K562 (cell line): Measurements from ENCODE around the gene JADE3. TPM values are rescaled to one million over a fixed set of nuclear protein-coding genes. Genes with fewer than 3 reads are reported as not detected.

Experiments used
- BRF1 ChIP-seq: IDR thresholded peaks from 3 replicates; pipeline ENCODE4 v1.6.1; 2011; ENCODE audit warnings: borderline replicate concordance, mild to moderate bottlenecking; ENCODE audit not compliant: insufficient read length; ENCODE audit errors: extremely low read depth
- CAMTA2 ChIP-seq: fragments of 250-450 bp; sonication (Bioruptor Pico); conservative IDR thresholded peaks from 2 replicates; pipeline ENCODE4 v1.5.1; 2022
- CEBPG ChIP-seq, 3 experiments: fragments of 200-800 bp in 1 of 3; sonication (Bioruptor generic) in 1 of 3; sonication (generic) in 1 of 3; formaldehyde crosslinking in 1 of 3; IDR thresholded peaks in 2 of 3; conservative IDR thresholded peaks in 1 of 3; 2 replicates each; pipeline versions ENCODE4 v1.6.1 to v1.8.0; 2016 to 2022; ENCODE audit warnings: missing compliant biosample characterization in 2 of 3, missing genetic modification characterization in 2 of 3, mild to moderate bottlenecking in 1 of 3, missing genetic modification reagents in 1 of 3
- ELF1 ChIP-seq: fragments of 200-800 bp; sonication (Bioruptor generic); IDR thresholded peaks from 2 replicates; pipeline ENCODE4 v1.6.1; 2016; ENCODE audit warnings: missing genetic modification characterization, missing compliant biosample characterization
- KLF6 ChIP-seq: fragments of 250-450 bp; sonication (Bioruptor Pico); IDR thresholded peaks from 2 replicates; pipeline ENCODE4 v1.4.0; 2020; ENCODE audit warnings: mild to moderate bottlenecking, moderate library complexity, borderline replicate concordance
- MAX ChIP-seq: sonication (generic); formaldehyde crosslinking; IDR thresholded peaks from 2 replicates; pipeline ENCODE4 v1.9.0; 2022; ENCODE audit warnings: mild to moderate bottlenecking, missing genetic modification reagents
- MXI1 ChIP-seq: IDR thresholded peaks from 2 replicates; pipeline ENCODE4 v1.6.1; 2011; ENCODE audit warnings: low read depth, mild to moderate bottlenecking, improper control_type of control experiment, low read length
- PCBP2 ChIP-seq: fragments of 200-400 bp; formaldehyde crosslinking; IDR thresholded peaks from 2 replicates; pipeline ENCODE4 v1.6.1; 2018; ENCODE audit warnings: low read length, low read depth, mild to moderate bottlenecking, moderate library complexity; ENCODE audit not compliant: poor library complexity, severe bottlenecking
- THRA ChIP-seq: fragments of 450-650 bp; IDR thresholded peaks from 2 replicates; pipeline ENCODE4 v1.6.1; 2017; ENCODE audit warnings: mild to moderate bottlenecking, moderate library complexity
- YBX1 ChIP-seq: fragments of 450-650 bp; IDR thresholded peaks from 2 replicates; pipeline ENCODE4 v1.7.1; 2016; ENCODE audit warnings: mild to moderate bottlenecking
- ZNF324 ChIP-seq: fragments of 250-450 bp; sonication (Bioruptor Pico); IDR thresholded peaks from 2 replicates; pipeline ENCODE4 v1.4.0; 2020; ENCODE audit warnings: mild to moderate bottlenecking
- ZNF77 ChIP-seq: fragments of 250-450 bp; sonication (Bioruptor Pico); IDR thresholded peaks from 2 replicates; pipeline ENCODE4 v1.5.0; 2020
- polyA plus RNA-seq, 8 experiments: library from polyadenylated mRNA; depleted of rRNA in 4 of 8; stranded (reverse) in 5 of 8; unstranded in 3 of 8; fragments of >200 nt; fragmentation: Nextera tagmentation in 2 of 8; fragmentation: Illumina TruSeq in 1 of 8; extraction: Ambion mirVana in 2 of 8; extraction: Trizol in 1 of 8; gene quantifications; 2 replicates each; pipeline versions ENCODE4 v1.2.1 to v1.2.3, GENCODE V29; 2011 to 2014; ENCODE audit warnings: inconsistent platforms in 1 of 8, missing spikeins in 1 of 8
- total RNA-seq, 7 experiments: library from RNA; depleted of rRNA in 6 of 7; stranded (reverse); fragments of >200 nt in 6 of 7; fragmentation: Illumina TruSeq in 2 of 7; extraction: Trizol in 2 of 7; gene quantifications; 2 replicates each; pipeline versions ENCODE4 v1.2.1 to v1.2.3, GENCODE V29; 2011 to 2021; ENCODE audit warnings: low replicate concordance in 1 of 7
- TF ChIP-seq, protein P1 (sequence below): fragments of 200-600 bp; sonication (generic); IDR thresholded peaks from one replicate; pipeline ENCODE4 v1.6.1; 2012; ENCODE audit warnings: mild to moderate bottlenecking, low read depth, low read length, inconsistent platforms
- TF ChIP-seq, protein P2 (sequence below): fragments of 450-650 bp; IDR thresholded peaks from 2 replicates; pipeline ENCODE4 v1.6.1; 2014; ENCODE audit warnings: low read depth, mild to moderate bottlenecking, moderate library complexity, borderline replicate concordance

JADE3 gene
- total and polyA plus RNA-seq, 9 of the 15 experiments (the other 6 are each of a cell fraction or from before 2014, with no cell fraction given) = 2.6 to 10.0 (median 7.0) TPM

GRCh38 chrX:47047989-47048388 lies 135.8 kb downstream of the JADE3 start (continued):
- TF ChIP-seq, protein P1, sequence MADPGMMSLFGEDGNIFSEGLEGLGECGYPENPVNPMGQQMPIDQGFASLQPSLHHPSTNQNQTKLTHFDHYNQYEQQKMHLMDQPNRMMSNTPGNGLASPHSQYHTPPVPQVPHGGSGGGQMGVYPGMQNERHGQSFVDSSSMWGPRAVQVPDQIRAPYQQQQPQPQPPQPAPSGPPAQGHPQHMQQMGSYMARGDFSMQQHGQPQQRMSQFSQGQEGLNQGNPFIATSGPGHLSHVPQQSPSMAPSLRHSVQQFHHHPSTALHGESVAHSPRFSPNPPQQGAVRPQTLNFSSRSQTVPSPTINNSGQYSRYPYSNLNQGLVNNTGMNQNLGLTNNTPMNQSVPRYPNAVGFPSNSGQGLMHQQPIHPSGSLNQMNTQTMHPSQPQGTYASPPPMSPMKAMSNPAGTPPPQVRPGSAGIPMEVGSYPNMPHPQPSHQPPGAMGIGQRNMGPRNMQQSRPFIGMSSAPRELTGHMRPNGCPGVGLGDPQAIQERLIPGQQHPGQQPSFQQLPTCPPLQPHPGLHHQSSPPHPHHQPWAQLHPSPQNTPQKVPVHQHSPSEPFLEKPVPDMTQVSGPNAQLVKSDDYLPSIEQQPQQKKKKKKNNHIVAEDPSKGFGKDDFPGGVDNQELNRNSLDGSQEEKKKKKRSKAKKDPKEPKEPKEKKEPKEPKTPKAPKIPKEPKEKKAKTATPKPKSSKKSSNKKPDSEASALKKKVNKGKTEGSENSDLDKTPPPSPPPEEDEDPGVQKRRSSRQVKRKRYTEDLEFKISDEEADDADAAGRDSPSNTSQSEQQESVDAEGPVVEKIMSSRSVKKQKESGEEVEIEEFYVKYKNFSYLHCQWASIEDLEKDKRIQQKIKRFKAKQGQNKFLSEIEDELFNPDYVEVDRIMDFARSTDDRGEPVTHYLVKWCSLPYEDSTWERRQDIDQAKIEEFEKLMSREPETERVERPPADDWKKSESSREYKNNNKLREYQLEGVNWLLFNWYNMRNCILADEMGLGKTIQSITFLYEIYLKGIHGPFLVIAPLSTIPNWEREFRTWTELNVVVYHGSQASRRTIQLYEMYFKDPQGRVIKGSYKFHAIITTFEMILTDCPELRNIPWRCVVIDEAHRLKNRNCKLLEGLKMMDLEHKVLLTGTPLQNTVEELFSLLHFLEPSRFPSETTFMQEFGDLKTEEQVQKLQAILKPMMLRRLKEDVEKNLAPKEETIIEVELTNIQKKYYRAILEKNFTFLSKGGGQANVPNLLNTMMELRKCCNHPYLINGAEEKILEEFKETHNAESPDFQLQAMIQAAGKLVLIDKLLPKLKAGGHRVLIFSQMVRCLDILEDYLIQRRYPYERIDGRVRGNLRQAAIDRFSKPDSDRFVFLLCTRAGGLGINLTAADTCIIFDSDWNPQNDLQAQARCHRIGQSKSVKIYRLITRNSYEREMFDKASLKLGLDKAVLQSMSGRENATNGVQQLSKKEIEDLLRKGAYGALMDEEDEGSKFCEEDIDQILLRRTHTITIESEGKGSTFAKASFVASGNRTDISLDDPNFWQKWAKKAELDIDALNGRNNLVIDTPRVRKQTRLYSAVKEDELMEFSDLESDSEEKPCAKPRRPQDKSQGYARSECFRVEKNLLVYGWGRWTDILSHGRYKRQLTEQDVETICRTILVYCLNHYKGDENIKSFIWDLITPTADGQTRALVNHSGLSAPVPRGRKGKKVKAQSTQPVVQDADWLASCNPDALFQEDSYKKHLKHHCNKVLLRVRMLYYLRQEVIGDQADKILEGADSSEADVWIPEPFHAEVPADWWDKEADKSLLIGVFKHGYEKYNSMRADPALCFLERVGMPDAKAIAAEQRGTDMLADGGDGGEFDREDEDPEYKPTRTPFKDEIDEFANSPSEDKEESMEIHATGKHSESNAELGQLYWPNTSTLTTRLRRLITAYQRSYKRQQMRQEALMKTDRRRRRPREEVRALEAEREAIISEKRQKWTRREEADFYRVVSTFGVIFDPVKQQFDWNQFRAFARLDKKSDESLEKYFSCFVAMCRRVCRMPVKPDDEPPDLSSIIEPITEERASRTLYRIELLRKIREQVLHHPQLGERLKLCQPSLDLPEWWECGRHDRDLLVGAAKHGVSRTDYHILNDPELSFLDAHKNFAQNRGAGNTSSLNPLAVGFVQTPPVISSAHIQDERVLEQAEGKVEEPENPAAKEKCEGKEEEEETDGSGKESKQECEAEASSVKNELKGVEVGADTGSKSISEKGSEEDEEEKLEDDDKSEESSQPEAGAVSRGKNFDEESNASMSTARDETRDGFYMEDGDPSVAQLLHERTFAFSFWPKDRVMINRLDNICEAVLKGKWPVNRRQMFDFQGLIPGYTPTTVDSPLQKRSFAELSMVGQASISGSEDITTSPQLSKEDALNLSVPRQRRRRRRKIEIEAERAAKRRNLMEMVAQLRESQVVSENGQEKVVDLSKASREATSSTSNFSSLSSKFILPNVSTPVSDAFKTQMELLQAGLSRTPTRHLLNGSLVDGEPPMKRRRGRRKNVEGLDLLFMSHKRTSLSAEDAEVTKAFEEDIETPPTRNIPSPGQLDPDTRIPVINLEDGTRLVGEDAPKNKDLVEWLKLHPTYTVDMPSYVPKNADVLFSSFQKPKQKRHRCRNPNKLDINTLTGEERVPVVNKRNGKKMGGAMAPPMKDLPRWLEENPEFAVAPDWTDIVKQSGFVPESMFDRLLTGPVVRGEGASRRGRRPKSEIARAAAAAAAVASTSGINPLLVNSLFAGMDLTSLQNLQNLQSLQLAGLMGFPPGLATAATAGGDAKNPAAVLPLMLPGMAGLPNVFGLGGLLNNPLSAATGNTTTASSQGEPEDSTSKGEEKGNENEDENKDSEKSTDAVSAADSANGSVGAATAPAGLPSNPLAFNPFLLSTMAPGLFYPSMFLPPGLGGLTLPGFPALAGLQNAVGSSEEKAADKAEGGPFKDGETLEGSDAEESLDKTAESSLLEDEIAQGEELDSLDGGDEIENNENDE = no peak
- TF ChIP-seq MAX (CRISPR knock-in tag) = peak; percentile 45; the same call in 1 of the 2 replicates
- no peak for TF ChIP-seq ELF1 (tag)
- TF ChIP-seq THRA = no peak
- no peak for TF ChIP-seq PCBP2
- TF ChIP-seq, protein P2, sequence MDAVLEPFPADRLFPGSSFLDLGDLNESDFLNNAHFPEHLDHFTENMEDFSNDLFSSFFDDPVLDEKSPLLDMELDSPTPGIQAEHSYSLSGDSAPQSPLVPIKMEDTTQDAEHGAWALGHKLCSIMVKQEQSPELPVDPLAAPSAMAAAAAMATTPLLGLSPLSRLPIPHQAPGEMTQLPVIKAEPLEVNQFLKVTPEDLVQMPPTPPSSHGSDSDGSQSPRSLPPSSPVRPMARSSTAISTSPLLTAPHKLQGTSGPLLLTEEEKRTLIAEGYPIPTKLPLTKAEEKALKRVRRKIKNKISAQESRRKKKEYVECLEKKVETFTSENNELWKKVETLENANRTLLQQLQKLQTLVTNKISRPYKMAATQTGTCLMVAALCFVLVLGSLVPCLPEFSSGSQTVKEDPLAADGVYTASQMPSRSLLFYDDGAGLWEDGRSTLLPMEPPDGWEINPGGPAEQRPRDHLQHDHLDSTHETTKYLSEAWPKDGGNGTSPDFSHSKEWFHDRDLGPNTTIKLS = peak; percentile 97
- TF ChIP-seq ZNF77 (CRISPR knock-in tag) = no peak
- TF ChIP-seq BRF1 = no peak
- no peak for TF ChIP-seq YBX1
- TF ChIP-seq KLF6 (CRISPR knock-in tag) = no peak
- TF ChIP-seq ZNF324 (CRISPR knock-in tag) = no peak
- TF ChIP-seq CEBPG (CRISPR knock-in tag; IDR thresholded peaks at IDR 0.05) = no peak
- no peak for TF ChIP-seq CEBPG (tag; conservative IDR thresholded peaks at IDR 0.05 in 1 of 2, IDR thresholded peaks at IDR 0.05 in 1 of 2)
- TF ChIP-seq CAMTA2 (CRISPR knock-in tag) = no peak
- TF ChIP-seq MXI1 = no peak
